ENCODE measurements around the gene JPT2.
"Not testable (repeated sequence)": the region's sequence is repeated elsewhere in the genome, so short reads cannot be mapped to it uniquely, and the experiment has no call there.

JPT2 gene

DNA sequence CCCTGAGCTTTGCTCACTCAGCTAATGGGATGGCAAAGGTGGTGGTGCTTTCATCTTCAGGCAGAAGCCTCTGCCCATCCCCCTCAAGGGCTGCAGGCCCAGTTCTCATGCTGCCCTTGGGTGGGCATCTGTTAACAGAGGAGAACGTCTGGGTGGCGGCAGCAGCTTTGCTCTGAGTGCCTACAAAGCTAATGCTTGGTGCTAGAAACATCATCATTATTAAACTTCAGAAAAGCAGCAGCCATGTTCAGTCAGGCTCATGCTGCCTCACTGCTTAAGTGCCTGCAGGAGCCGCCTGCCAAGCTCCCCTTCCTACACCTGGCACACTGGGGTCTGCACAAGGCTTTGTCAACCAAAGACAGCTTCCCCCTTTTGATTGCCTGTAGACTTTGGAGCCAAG lies 22.2 kb downstream of the JPT2 start:
- H3K4me3 ChIP-seq (replicated peaks; ENCODE audit: low read depth, low read length), result no peak overlapping the region
- peaks cover 25% of the 10 kb centered on the region for H3K36me3 ChIP-seq (ENCODE audit: control insufficient read depth, insufficient read depth, low read length)
- DNase-seq (ENCODE audit: extremely low read depth, insufficient read length), result no peak
- H3K27me3 ChIP-seq (replicated peaks; ENCODE audit: control insufficient read depth, insufficient read depth, low read length), result no peaks in the 10 kb centered on the region
- TF ChIP-seq, protein P1, sequence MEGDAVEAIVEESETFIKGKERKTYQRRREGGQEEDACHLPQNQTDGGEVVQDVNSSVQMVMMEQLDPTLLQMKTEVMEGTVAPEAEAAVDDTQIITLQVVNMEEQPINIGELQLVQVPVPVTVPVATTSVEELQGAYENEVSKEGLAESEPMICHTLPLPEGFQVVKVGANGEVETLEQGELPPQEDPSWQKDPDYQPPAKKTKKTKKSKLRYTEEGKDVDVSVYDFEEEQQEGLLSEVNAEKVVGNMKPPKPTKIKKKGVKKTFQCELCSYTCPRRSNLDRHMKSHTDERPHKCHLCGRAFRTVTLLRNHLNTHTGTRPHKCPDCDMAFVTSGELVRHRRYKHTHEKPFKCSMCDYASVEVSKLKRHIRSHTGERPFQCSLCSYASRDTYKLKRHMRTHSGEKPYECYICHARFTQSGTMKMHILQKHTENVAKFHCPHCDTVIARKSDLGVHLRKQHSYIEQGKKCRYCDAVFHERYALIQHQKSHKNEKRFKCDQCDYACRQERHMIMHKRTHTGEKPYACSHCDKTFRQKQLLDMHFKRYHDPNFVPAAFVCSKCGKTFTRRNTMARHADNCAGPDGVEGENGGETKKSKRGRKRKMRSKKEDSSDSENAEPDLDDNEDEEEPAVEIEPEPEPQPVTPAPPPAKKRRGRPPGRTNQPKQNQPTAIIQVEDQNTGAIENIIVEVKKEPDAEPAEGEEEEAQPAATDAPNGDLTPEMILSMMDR (IDR thresholded peaks at IDR 0.05; ENCODE audit: insufficient read depth, low read length, poor library complexity, severe bottlenecking), result no peak

DNA sequence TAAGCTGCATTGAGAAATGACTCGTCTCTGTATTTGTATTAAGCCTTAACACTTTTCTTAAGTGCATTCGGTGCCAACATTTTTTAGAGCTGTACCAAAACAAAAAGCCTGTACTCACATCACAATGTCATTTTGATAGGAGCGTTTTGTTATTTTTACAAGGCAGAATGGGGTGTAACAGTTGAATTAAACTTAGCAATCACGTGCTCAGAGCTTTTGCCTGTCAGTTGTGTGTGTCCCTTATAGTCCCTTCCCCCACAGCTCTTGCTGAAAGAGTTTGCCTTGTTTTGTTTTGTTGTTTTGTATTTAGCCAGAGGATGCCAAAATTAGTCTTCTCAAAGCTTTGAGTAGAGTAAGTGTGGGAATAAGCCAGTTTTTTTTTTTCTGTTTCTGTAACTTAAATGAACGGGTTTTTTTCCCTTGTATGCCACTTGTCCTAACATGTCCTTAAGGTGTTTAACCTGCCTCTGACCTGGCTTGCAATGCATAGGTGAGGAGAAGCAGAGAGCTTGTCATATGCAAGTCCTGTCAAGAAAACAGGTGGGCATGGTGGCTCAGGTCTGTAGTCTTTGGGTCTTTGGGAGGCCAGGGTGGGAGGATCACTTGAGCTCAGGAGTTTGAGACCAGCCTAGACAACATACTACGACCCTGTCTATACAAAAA lies 23.3 kb downstream of the JPT2 start:
- TF ChIP-seq, protein P1 (IDR thresholded peaks at IDR 0.05; ENCODE audit: insufficient read depth, low read length, poor library complexity, severe bottlenecking), result no peak
- Histone ChIP-seq H3K27me3 (replicated peaks; ENCODE audit: control insufficient read depth, insufficient read depth, low read length) (no peaks in the 10 kb centered on the region), H3K36me3 (ENCODE audit: control insufficient read depth, insufficient read depth, low read length) (peaks cover 25% of the 10 kb centered on the region)

DNA sequence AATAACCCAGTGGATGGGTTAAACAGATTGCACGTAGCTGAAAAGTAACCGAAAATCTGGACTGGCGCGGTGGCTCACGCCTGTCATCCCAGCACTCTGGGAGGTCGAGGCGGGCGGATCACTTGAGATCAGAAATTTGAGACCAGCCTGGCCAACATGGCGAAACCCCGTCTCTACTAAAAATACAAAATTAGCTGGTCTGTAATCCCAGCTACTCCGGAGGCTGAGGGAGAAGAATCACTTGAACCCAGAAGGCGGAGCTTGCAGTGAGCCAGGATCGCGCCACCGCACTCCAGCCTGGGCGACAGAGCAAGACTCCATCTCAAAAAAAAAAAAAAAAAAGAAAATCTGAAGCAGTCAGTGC lies 27.2 kb downstream of the JPT2 start:
- Histone ChIP-seq H3K36me3 (ENCODE audit: control insufficient read depth, insufficient read depth, low read length) (peaks cover 12% of the 10 kb centered on the region), H3K4me3 (replicated peaks; ENCODE audit: low read depth, low read length) (peak overlapping the region; percentile 74)
- not testable (repeated sequence) for DNase-seq (ENCODE audit: extremely low read depth, insufficient read length); H3K27me3 ChIP-seq (replicated peaks; ENCODE audit: control insufficient read depth, insufficient read depth, low read length)

More for the DNA sequence above, 23.3 kb downstream of the JPT2 start:
- H3K4me3 ChIP-seq (replicated peaks; ENCODE audit: low read depth, low read length), result no peak overlapping the region
- DNase-seq (ENCODE audit: extremely low read depth, insufficient read length), result no peak

DNA sequence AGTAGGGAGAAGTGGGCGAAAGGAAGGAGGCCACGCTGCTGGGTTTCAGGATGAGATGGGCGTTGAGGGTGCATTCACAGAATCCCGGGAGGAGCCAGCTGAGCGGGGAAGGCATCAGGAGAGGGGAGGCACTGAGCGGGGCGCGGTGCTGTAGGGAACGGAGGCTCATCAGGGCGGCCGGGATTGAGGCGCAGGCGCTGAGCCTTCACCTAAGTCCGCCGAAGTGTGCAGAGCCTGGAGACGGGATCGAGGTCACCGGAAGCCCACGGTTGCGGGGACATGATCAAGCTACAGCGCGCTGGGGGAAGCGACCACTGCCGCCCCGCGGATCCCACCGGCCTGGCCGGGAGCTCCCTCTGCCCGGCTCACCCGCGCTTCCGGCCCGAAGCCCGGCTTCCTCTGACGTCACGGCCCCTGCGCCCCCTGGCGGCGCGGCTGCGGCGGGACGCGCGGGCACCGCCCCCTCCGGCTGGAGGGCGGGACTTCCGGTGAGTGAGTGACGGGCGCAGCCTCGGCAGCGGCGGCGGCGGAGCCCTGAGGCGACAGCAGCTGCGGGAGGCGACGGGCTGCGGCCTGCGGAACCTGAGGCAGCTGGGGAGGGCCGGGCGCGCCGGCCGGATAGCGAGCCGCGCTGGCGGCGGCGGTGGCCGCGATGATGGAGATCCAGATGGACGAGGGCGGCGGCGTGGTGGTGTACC lies 27.8 kb downstream of the JPT2 start, which contains the start of gene MAPK8IP3:
TSS of gene MAPK8IP3 (plus strand) at position 508 of the 698 bp plus-strand sequence. CDS start at position 653, 145 bp downstream.
- H3K36me3 ChIP-seq (ENCODE audit: control insufficient read depth, insufficient read depth, low read length), result peaks cover 9% of the 10 kb centered on the region
- peak; percentile 95 for DNase-seq (ENCODE audit: extremely low read depth, insufficient read length)
- H3K27me3 ChIP-seq (replicated peaks; ENCODE audit: control insufficient read depth, insufficient read depth, low read length), result no peaks in the 10 kb centered on the region
- peak within 1 kb of the TSS; percentile 100 for H3K4me3 ChIP-seq (replicated peaks; ENCODE audit: low read depth, low read length)
- TF ChIP-seq, protein P1 (IDR thresholded peaks at IDR 0.05; ENCODE audit: insufficient read depth, low read length, poor library complexity, severe bottlenecking), result peak; percentile 27

DNA sequence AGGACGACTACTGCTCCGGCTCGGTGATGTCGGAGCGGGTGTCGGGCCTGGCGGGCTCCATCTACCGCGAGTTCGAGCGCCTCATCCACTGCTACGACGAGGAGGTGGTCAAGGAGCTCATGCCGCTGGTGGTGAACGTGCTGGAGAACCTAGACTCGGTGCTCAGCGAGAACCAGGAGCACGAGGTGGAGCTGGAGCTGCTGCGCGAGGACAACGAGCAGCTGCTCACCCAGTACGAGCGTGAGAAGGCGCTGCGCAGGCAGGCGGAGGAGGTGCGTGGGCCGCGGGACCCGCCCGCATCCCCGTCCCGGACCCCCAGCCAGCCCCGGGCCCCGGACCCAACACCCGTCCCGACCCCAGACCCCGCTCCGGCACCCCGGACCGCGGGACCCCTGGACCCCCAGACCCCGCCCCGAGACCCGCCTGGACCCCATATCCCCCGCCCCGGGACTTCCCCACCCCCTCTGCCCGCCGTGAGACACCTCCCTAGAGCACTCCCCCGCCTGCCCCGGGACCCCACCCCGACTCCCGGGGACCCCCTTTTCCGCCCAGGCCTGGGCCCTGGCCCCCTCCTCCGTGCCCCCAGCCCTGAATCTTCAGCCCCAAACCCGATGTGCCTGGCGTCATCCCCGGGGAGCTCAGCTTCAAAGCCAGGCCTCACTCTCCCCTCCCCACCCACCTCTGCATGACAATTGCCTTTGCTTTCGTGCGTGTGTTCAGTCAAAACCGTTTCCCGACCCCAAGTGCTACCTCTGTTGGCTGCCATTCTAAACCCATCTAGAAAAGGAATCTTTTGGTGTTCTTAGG lies 28.5 kb downstream of the JPT2 start:
- TF ChIP-seq, protein P1 (IDR thresholded peaks at IDR 0.05; ENCODE audit: insufficient read depth, low read length, poor library complexity, severe bottlenecking), result peak; percentile 2
- H3K4me3 ChIP-seq (replicated peaks; ENCODE audit: low read depth, low read length), result peak overlapping the region; percentile 100
- H3K27me3 ChIP-seq (replicated peaks; ENCODE audit: control insufficient read depth, insufficient read depth, low read length), result no peaks in the 10 kb centered on the region
- DNase-seq (ENCODE audit: extremely low read depth, insufficient read length), result no peak
- H3K36me3 ChIP-seq (ENCODE audit: control insufficient read depth, insufficient read depth, low read length), result peaks cover 7% of the 10 kb centered on the region
